Cardiac atrium fibroblast (primary cell): Measurements from ENCODE around the gene BUD13. TPM values are rescaled to one million over a fixed set of nuclear protein-coding genes. Genes with fewer than 3 reads are reported as not detected.

Source experiments
- total RNA-seq: library from RNA; depleted of rRNA; stranded (reverse); fragments of >200 nt; gene quantifications from 2 replicates; pipeline ENCODE4 v1.2.3, GENCODE V29; 2015

The BUD13 gene
- 7.8 and 10.7 TPM in 2 replicates for total RNA-seq

DNA sequence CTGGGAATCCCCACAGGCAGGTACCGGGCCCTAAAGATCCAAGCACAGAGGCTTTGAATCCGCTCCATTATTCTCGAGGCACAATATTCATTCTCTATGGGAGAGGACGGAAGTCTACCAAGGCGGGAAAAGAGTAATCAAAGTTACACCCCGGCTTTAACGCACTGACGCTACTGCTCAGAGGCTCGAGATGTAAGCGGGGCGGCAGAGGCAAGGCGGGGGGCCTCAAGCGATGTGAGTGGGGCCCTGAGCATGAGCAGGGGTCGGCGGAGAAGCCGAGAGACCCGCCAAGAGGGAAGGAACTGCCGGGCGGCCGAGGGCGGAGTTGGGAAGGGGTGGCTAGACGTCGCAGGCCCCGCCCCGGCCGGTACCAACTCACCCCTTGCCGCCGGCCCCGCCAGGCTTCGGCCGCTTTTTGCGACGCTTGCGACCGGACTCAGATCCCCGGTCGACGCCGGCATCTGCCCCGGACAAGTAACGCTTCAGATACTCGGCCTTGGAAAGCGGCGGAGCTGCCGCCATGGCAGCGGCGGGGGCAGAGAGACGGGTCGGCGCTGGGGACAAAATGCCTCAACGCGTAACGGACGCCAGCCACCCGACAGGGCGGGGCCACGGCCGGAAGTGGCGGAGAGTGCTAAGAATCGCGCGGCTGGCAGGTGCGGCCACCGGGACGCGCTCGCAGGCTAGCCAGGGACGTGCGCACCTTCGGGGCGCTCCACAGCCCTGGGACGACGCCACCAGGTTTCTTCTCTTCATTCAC is at the start of gene BUD13:
Gene BUD13, minus strand, starts transcription at position 545 of the 760 bp plus-strand sequence. Its CDS starts 23 bp downstream, at position 522.

GRCh38 chr11:116791813-116792143 is 19.0 kb upstream of the BUD13 start, which contains the start of gene APOA5:
TSS of gene APOA5 (minus strand) at chr11:116791879. CDS start at chr11:116791860, 19 bp downstream.

GRCh38 chr11:116787786-116788486 is 15.1 kb upstream of the BUD13 start, which contains the start of gene ZPR1:
TSS of gene ZPR1 (minus strand) at chr11:116788023. CDS start at chr11:116787990, 33 bp downstream.

Other genes starting within 250 kb of the BUD13 start
- gene ZPR1, start 15.0 kb upstream of the BUD13 start, total RNA-seq, result 20.8 and 43.6 TPM in 2 replicates
- gene APOA5, start 18.9 kb upstream of the BUD13 start, total RNA-seq, result not detected in 2 replicates
- not detected in 2 replicates for gene APOA4, start 50.3 kb upstream of the BUD13 start, total RNA-seq
- gene APOC3, start 56.9 kb upstream of the BUD13 start, total RNA-seq, result not detected in 2 replicates
- 2.3 TPM in 1 of 2 replicates, not detected in the other for gene APOA1, start 64.6 kb upstream of the BUD13 start, total RNA-seq